Calu3 (cell line): ENCODE data around the gene DIP2B. TPM values are rescaled to one million over a fixed set of nuclear protein-coding genes. Genes with fewer than 3 reads are reported as not detected.
"Not testable (repeated sequence)": the region's sequence is repeated elsewhere in the genome, so short reads cannot be mapped to it uniquely, and the experiment has no call there.

Experiments
- BruUV-seq: library from RNA; stranded (reverse); fragments of 400-500 nt; replicated peaks from 2 replicates; lab custom pipeline; 2021; lab: Mats Ljungman, UMichigan
- CTCF ChIA-PET: fragments of 300-600 bp; sonication (Branson Sonifier 250); formaldehyde crosslinking; loops from one replicate; lab custom pipeline; 2022; ENCODE audit warnings: antibody characterized with exemption; lab: Charles Lee
- DNase-seq: peaks from one replicate; pipeline ENCODE4 v3.0.0; 2022
- H3K27ac Mint-ChIP-seq: one replicate; pipeline ENCODE4 v1.8.0; 2022; ENCODE audit warnings: mixed read lengths; ENCODE audit not compliant: unreplicated experiment
- H3K27me3 Mint-ChIP-seq: one replicate; pipeline ENCODE4 v1.8.0; 2022; ENCODE audit warnings: mixed read lengths; ENCODE audit not compliant: unreplicated experiment
- H3K36me3 Mint-ChIP-seq: one replicate; pipeline ENCODE4 v1.8.0; 2022; ENCODE audit warnings: mild to moderate bottlenecking, moderate library complexity, mixed read lengths; ENCODE audit not compliant: insufficient read depth, unreplicated experiment
- H3K4me1 Mint-ChIP-seq: one replicate; pipeline ENCODE4 v1.8.0; 2022; ENCODE audit warnings: mild to moderate bottlenecking, low read depth, mixed read lengths; ENCODE audit not compliant: unreplicated experiment
- H3K4me3 Mint-ChIP-seq: one replicate; pipeline ENCODE4 v1.8.0; 2022; ENCODE audit warnings: mild to moderate bottlenecking, low read depth, moderate library complexity, mixed read lengths; ENCODE audit not compliant: unreplicated experiment
- H3K9me3 Mint-ChIP-seq: one replicate; pipeline ENCODE4 v1.8.0; 2022; ENCODE audit warnings: low read depth, mixed read lengths; ENCODE audit not compliant: unreplicated experiment
- intact Hi-C: fragments of 100-400 bp; cut with micrococcal nuclease; formaldehyde crosslinking; loops from one replicate; pipeline ENCODE4 v1.10.0; 2022; ENCODE audit not compliant: unreplicated experiment
- total RNA-seq: library from RNA; stranded (reverse); gene quantifications from 2 replicates; pipeline ENCODE4 v1.2.3, GENCODE V29; 2022
- TF ChIP-seq, protein P1 (sequence below): fragments of 200-600 bp; IDR thresholded peaks from one replicate; pipeline ENCODE4 v1.8.0; 2022; ENCODE audit warnings: antibody characterized with exemption; ENCODE audit not compliant: unreplicated experiment

Gene DIP2B
- total RNA-seq, 1 experiment from 2014 or later: 22.8 TPM

GRCh38 chr12:50676756-50677155 is 172.0 kb downstream of the DIP2B start:
- intact Hi-C loops: no loop called here
- CTCF ChIA-PET: no interaction called here
- Mint-ChIP-seq H3K36me3 (peaks cover 4% of the 10 kb centered on the region), H3K4me3 (no peak overlapping the region), H3K27ac (no peak overlapping the region), H3K9me3 (no peaks in the 10 kb centered on the region), H3K27me3 (no peaks in the 10 kb centered on the region), H3K4me1 (no peaks in the 10 kb centered on the region)
- TF ChIP-seq, protein P1, sequence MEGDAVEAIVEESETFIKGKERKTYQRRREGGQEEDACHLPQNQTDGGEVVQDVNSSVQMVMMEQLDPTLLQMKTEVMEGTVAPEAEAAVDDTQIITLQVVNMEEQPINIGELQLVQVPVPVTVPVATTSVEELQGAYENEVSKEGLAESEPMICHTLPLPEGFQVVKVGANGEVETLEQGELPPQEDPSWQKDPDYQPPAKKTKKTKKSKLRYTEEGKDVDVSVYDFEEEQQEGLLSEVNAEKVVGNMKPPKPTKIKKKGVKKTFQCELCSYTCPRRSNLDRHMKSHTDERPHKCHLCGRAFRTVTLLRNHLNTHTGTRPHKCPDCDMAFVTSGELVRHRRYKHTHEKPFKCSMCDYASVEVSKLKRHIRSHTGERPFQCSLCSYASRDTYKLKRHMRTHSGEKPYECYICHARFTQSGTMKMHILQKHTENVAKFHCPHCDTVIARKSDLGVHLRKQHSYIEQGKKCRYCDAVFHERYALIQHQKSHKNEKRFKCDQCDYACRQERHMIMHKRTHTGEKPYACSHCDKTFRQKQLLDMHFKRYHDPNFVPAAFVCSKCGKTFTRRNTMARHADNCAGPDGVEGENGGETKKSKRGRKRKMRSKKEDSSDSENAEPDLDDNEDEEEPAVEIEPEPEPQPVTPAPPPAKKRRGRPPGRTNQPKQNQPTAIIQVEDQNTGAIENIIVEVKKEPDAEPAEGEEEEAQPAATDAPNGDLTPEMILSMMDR: no peak
- no peak for DNase-seq
- no TSS peak for BruUV-seq

DNA sequence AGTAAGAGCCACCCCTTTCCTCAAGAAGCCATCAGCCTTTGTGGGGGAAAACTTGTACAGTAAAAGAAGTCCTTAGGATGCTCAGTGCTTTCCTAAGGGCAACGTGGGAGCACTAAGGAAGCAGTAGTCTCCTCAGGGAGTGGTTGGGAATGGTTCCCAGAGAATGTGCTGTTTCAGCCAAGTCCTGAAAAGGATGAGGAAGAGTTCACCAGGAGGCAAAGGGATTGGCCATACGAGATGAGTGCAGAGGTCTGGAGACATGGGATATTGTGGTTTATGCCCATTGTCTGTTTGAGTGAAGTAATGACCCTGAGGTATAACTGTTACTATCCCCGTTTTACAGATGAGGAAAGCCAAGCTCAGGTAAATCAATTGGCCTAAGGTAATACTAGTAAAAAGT is 173.1 kb downstream of the DIP2B start:
- H3K9me3 Mint-ChIP-seq: no peaks in the 10 kb centered on the region
- TF ChIP-seq, protein P1: no peak
- no peak for DNase-seq
- H3K4me1 Mint-ChIP-seq: no peaks in the 10 kb centered on the region
- H3K27ac Mint-ChIP-seq: no peak overlapping the region
- intact Hi-C loops: no loop called here
- H3K36me3 Mint-ChIP-seq: peaks cover 4% of the 10 kb centered on the region
- CTCF ChIA-PET: no interaction called here
- no peaks in the 10 kb centered on the region for H3K27me3 Mint-ChIP-seq
- no TSS peak for BruUV-seq
- H3K4me3 Mint-ChIP-seq: no peak overlapping the region

DNA sequence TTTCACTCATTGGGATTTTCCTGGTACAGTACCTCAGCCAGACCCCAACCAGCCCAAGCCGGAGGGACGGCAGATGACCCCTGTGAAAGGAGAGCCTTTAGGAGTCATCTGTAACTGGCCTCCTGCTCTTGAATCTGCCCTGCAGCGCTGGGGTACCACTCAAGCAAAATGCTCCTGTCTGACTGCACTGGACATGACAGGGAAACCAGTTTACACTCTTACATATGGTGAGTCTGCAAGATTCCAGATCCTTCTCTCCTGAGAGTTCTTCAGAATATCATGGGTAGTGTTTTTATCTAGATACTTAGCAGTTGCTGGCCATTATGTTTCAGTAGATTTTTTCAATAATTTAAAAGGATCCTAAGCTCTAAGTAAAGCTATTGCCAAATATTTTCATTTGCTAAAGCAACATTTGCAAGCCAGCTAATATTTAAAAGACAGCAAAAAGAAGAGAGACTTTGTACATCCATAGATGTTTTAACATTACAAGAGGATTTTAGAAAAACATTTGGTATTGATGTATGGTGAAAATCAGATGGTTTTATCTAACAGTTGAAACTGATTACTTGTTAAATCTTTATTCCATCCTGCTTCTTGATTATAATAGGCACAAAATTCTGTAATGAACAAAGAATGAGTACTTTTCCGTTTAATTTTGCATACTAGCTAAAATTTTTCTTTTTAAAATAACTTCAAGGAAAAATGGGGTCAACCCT is 174.0 kb downstream of the DIP2B start:
- no peak for DNase-seq
- Mint-ChIP-seq H3K9me3 (no peaks in the 10 kb centered on the region), H3K27me3 (no peaks in the 10 kb centered on the region), H3K4me1 (no peaks in the 10 kb centered on the region), H3K4me3 (no peak overlapping the region), H3K36me3 (peaks cover 4% of the 10 kb centered on the region), H3K27ac (no peak overlapping the region)
- CTCF ChIA-PET: interaction anchor here (0.5 to 1.1 kb wide), 2 partner anchors 14 to 16 kb away, joined by 3 read pairs; no protein-coding TSS in a partner anchor
- BruUV-seq: no TSS peak
- intact Hi-C loops: no loop called here
- TF ChIP-seq, protein P1: no peak

DNA sequence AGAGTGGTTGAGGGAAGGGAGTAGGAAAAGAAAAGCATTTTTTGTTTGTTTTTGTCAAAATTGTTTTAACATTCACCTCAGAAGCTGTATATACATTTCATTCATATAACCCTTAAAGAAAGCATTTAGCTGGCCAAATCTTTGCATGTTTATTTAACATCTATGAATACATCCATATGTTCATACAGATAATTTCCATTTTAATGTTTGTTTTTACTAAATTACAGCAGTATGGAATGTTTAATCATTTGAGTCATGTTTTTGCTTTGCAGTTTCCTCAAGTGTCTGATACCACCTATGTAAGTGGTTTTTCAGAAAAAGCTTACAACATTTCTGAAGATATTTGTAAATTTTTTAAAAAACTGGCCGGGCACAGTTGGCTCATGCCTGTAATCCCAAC is 174.8 kb downstream of the DIP2B start:
- Mint-ChIP-seq H3K4me3 (no peak overlapping the region), H3K36me3 (peaks cover 4% of the 10 kb centered on the region)
- CTCF ChIA-PET: interaction anchor here (1.1 kb wide), 1 partner anchor 15 kb away, joined by 3 read pairs; no protein-coding TSS in a partner anchor

GRCh38 chr12:50681064-50681463 is 176.3 kb downstream of the DIP2B start:
- H3K9me3 Mint-ChIP-seq, DNase-seq, H3K27me3 Mint-ChIP-seq, CTCF ChIA-PET, H3K27ac Mint-ChIP-seq, H3K36me3 Mint-ChIP-seq, H3K4me1 Mint-ChIP-seq, H3K4me3 Mint-ChIP-seq, intact Hi-C loops, BruUV-seq: not testable (repeated sequence)

More for the DNA sequence above, 174.8 kb downstream of the DIP2B start:
- intact Hi-C loops: no loop called here
- no TSS peak for BruUV-seq
- Mint-ChIP-seq H3K4me1 (no peaks in the 10 kb centered on the region), H3K27ac (no peak overlapping the region), H3K27me3 (no peaks in the 10 kb centered on the region), H3K9me3 (no peaks in the 10 kb centered on the region)
- DNase-seq: no peak
- TF ChIP-seq, protein P1: no peak
